NOMO-1 (cell line): Measurements from ENCODE around the gene ZBTB45.
"Not testable (repeated sequence)": the region's sequence is repeated elsewhere in the genome, so short reads cannot be mapped to it uniquely, and the experiment has no call there.

Experiments
- DNase-seq, 2 experiments: peaks; one replicate each; lab custom pipeline; 2025; ENCODE audit not compliant: unreplicated experiment in 2 of 2; lab: John Stamatoyannopoulos, UW

Gene ZBTB45

GRCh38 chr19:58542641-58543372 is 23.2 kb upstream of the ZBTB45 start:
- DNase-seq: not testable (repeated sequence)

- DNase-seq: not testable (repeated sequence)
Observed at GRCh38 chr19:58539169-58539559, 19.6 kb upstream of the ZBTB45 start.

DNA sequence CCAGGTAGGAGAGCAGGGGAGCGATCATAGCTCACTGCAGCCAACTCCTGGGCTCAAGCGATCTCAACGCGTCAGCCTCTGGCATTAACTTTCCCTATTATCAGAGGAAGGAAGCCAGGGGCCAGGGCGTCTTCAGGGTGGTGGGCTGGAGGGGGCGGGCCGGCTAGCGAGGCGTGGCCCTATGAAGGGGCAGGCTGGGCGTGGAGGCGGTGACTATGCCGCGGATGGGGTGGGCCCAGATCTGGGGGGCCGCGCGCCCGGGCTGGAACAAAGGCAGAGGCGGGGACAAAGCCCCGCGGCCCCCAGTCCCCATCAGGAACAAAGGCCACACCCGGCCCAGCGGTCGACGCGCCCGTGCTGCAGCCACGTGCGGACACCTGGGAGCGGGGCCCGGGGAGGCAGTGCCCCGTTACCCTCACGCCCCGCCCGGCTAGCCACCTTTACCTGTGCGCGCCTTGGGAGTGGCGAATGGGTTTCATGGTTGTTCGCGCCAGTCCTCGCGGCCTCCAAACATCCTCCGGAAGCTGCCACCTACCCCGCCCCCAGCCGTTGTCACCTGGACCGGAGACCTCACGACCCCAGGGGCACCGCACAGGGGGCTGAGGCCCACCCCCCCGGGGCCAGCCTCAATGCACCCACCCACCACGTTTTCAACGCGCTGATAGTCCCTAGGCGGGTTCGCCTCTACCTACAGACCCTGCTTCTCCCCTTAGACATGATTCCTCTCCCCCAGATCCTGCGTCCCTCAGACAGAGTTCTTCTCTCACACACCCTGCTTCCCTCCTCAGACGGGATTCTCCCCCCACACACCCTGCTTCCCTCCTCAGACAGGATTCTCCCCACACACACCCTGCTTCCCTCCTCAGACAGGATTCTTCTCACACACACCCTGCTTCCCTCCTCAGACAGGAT is 18.9 kb upstream of the ZBTB45 start:
- DNase-seq: peak; percentile 57 to 58

DNA sequence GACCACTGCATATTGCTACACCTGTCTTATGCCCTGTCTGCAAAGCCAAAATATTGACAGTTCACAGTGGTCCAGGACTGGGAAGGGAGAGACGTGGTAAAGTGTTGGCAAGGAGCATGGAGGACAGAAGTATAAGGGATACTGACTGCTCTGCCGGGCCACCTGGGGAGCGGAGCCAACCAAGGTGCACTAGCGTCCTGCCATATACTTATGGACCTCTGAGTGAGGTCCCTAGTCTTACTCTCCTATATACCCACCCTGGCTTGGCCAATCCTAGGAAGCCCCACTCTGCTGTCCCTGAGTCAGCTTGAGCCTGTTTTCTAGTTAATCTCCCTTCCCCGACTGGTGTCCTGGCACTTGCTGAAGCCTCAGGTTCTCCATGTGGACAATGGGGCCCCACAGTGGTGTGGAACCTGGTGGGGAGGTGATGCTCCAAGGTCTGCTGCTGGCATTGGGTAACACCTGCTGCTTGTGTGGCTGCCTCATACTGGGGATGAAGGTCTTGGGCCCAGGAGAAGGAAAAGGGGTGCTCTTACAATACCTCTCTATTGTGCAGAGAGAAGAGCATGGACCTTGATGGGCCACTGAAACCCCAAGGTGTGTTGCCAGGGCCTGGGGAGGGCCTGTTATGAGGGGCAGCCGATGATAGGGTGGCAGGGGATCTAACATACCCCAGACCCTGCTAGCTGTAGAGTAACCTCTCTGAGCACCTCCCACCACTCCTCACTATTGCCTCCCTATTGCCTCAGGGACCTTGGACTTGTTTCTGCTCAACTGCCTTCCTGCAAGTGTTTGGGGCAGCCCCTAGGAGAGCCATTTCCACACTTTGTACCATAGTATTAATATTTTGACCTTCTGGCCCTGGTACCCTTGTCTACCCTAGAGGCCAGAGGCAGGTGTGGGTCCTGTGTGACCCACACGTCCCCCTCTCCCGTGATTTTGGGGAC is 17.5 kb upstream of the ZBTB45 start:
- no peak for DNase-seq

GRCh38 chr19:58535857-58536256 is 16.2 kb upstream of the ZBTB45 start:
- DNase-seq: no peak

DNA sequence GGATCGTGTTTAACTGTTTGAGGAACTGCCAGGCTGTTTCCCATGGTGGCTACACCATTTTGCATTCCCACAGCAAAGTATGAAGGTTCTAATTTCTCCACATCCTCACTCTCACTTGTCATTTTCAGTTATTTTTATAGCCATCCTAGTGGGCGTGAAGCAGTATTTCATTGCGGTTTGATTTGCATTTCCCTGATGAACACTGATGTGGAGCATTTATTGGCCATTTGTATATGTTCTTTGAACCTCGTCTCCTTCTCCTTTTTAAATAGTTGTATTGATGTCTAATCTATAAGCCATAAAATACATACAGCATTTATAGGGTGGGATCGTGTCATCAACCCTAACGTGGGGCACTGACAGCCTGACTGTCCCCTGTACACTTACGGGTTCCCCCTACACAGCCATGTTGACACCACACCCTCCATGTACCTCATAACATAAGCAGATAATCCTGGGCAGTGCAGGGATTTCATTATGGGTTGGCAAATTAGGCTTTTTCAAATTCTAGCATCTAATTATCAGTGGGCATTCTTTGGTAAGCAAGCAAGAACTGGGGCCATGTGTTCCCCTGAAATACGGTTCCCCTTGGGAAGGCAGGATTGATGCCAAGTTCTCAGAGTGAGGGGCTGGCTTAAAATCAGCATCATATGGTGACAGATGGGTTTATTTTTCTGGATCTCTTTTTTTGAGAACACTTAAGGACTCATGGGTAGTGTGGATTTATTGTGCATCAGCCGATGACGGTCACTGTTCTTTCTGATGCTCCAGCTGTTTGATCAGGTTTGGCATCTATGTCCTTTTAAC is 11.6 kb upstream of the ZBTB45 start:
- no peak for DNase-seq

DNA sequence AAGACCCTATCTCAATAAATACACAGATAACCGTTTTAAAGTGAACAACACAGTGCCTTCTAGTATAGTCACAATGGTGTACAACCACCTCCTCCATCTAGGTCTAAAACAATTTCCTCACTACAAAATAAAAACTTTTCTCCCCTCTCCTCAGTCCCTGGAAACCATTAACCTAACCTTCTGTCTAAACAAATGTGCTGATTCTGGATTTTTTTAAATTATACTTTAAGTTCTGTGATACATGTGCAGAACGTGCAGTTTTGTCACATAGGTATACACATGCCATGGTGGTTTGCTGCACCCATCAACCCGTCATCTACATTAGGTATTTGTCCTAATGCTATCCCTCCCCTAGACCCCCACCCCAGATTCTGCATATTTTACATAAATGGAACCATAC is 9.8 kb upstream of the ZBTB45 start:
- DNase-seq: no peak

DNA sequence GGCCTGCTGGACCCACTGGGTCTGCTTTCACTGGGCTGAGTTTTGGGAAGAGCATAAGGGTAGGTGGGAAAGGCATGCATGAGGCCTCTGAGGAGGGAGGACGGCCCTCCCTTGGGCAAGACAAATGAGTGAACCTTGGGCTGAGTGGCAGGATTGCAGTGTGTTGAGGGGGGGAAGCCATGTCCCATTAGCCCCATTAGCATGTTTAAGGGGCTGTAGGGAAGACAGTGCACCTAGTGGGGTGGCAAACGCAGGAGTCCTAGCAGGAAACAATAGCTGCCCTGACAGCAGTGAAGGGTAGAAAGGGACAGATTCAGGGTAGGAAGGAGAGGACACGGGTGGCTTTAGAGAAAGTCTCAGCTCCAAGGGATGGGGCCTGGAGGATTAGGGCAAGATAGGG is 3.1 kb upstream of the ZBTB45 start:
- DNase-seq: no peak

DNA sequence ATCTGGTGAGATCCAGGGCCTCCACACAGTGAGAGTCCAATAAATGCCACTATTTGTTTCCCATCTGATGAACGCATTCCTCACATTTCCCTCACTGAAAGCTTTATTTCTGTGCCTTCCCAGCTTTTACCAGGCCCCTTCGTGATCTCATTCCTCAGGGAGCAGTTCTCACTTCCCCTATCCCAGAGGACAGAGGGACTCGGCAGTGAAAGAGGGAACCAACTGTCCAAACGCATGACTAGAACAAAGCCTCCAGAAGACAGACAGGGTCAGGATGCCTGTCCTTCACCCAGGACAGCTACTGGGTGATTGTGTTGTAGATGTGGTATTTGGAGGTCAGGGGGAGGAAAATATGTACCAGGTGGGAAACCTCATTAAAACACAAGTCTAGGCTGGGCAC is 2.0 kb upstream of the ZBTB45 start:
- no peak for DNase-seq

DNA sequence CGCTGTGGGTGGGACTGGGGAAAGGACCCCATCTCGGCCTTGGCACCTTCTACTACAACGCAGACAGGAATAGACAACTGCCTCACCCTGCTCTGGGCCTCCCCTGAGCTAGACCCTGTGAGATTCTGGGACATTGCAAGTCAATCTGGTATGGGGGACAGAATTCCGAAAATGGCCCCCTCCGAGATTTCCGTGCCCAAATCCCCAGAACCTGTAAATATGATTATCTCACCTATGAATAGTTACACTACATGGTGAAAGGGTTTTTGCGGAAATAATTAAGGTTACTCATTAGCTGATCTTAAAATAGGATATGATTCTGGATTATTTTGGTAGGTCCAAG is 618 bp upstream of the ZBTB45 start:
- DNase-seq: no peak

GRCh38 chr19:58519087-58519354 is 589 bp downstream of the ZBTB45 start:
- peak; percentile 70 to 82 for DNase-seq

DNA sequence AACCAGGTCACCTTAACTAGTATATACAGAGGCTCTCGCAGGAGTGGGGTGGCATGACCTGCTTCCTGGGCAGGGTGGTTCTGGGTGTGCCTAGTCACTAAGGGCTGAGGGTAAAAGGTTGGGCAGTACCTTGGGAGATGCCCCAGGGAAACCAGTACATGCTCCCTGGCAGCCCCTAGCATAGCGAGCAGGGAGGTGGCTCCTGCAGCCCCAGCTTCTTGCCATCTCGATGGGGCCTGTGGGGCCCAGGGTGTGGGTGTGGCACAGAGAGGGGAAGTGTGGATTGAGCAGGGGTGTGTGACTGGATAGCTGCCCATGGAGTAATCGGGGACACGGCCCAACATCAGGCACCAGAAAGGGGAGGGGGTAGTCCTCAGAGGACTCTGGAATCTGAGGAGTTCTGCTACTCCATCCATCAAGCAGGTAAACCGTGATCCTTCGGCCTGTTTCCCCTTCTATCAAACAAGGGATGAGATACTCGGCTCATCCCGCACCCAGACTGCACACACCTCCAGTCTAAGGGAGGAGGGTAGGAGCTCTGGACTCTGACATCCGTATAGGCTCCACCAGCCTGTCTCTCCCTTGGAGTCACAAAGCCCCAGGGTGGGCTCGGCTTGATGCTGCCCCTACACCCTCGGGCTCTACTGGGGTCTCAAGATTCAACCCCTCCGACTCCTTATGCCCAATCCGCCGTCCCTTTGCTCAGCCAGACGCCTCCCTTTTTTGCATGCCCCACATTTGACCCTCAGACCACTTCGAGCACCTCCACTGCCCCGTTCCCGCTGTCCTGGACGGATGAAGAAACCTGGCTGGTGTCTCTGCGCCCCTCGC is 1.1 kb downstream of the ZBTB45 start:
- peak; percentile 56 to 76 for DNase-seq

DNA sequence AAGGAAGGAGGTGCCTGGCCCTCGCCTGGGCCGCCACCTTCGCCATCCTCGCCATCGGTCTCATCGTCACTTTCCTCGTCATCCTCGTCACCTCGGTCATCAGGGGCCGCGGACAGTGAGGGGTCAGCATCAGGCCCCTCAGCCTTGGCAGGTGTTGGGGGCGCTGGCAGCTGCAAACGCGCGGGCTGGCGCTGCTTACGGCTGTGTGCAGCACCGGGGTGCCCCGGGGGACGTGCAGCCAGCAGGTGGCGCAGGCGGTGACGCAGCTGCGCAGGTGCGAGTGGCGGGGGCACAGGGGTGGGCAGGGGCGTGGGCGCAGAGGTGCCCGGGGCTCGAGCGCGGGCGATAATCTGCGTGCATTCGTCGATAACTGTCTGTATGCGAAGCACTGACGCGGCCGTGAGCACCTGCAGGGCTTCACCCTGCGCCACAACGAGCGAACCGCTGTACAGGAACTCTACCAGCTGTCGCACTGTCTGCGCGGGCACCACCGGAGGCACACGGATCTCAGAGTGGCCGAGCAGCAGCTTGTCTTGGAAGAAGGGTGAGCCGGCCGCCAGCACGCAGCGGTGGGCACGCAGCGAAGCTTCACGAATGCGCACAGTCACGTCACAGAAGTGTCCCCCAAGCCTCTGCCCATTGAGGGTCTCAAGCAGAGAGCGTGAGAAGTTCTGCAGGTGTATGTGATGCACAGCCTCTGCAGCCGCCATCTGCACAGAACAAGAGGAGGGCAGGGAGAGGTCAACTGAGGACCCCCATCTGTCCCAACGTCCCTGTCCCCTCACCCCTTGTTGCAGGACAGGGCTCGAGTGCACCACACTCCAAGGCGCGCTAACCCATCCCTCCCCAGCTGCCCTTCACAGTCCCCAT is 2.4 kb downstream of the ZBTB45 start:
- no peak for DNase-seq

DNA sequence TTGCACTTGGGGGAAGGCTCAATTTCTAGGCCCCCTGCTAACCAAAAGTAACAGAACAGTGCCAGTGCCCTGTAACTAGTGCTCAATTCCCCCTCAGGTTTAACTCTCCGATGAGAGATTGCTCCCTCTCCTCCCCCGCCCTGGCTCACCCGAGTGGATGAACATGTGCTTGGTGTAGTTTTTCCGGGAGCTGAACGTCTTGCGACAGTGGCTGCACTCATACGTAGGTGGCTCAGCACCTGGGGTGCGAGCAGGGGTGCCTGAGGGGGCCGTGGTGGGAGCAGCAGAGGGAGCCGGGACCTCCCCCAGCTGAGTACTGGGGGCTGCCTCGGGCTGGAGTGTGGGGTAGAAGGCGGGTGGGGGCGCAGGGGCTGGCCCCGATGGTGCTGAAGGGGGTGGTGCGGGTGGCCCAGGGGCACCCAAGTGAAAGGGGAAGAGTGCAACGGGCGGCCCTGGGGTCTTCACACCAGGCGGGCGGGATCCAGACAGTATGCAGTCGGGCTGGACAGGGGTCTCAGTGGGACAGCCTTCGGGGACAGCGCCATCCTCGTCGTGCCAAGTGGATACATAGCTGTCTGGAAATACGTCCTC is 3.3 kb downstream of the ZBTB45 start:
- no peak for DNase-seq

GRCh38 chr19:58515259-58515658 is 4.4 kb downstream of the ZBTB45 start:
- no peak for DNase-seq

DNA sequence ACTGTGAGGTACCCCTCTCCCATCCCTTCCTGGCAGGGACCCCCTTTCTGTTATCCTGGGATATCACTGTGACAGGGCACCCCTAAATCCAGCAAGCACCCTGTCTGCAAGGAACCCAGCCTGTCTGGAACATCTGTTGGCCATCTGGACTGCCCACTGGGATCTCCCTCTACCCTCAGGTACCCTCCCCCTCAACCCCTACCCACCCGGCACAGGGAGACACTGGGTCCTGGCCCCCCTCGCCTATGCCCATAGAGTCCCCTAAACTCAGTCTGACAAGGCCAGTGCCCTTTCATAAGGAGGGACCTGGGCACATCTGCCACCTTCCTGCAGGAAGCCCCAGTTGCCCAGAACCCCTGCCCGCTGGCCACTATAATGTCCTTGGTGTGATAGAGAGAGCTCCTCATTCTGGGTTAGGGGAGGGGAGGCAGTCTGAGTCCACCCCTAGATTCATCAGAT is 5.0 kb downstream of the ZBTB45 start:
- no peak for DNase-seq

DNA sequence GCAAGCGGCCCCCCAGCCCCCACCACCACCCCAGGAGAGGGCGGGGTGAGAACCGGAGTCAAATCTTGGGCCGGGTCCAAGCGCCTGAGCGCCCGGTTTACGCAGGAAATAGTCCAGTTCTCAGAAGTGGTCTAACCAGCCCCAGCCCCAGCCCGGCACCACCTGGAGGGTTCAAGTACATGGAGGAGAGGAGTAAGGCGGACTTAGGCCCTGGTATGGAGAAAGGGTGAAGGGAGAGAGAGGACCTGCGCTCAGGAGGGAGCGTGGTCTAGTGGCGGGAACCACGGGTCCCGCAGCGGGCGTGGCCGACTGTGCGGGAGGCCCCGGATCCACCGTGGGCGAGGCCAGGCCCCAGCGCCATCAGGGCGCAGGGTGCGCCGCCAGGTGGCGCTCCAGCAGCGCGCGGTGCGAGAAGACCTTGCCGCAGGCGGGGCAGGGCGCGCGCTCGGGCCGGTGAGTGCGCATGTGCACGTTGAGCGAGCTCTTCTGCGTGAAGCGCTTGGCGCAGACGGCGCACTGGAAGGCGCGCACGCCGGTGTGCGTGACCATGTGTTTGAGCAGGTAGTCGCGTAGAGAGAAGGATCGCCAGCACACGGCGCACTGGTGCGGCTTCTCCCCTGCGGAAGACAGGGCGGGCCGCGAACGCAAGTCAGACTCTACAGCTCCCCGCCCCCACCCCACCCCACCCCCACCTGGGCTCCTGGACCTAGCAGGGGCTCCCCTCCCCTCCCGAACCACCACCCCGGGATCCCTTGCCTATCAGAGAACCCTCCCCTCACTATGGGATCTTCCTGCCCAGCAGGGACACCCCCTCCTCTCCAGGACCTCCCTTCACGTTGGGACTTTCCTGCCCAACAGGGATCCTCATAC is 5.7 kb downstream of the ZBTB45 start:
- DNase-seq: peak; percentile 89 to 92
